ENCODE data around the gene DBNDD1.

DNA sequence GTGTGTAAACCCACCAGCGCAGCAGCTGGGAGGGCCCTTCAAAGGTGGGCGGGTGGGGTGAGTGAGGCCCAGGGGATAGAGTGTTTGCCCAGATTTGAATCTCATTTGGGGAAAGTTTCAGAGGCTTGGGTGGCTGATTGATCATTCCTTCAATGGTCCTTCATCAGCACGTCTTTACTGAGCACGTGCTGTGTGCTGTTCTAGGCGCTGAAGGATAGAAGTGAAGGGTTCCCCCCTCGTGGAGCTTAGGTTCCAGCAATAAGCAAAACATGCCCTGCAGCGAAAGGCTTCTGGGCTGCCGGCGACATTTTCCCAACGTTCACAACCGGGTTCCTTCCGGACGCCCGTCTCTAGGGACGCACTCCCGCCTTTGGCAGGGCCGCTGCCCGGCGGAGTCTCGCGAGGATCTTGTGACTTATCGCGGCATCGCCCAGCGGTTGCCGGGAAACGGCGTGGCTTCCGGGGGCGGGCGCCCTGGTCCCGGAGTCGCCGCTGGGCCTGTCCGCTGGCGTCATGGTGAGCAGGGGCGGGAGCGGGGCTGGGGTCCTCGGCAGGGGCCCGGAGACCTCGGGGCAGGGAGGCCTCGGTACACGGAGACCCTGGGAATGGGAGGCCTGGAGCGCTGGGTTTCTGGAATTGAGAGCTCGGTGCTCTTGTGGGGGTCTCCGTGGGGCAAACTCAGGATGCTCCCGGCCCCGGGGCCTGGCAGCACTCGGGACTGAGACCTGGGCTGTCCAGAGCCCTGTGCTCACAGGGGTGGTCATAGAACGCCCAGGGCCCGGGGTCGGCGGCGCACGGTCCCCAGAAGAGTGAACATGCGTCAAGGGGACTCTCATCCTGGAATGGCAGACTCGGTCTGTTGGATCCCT lies 3.2 kb upstream of the DBNDD1 start:
- TF ChIP-seq EP300 (IDR thresholded peaks at IDR 0.05), result no peak
- TF ChIP-seq, protein P1, sequence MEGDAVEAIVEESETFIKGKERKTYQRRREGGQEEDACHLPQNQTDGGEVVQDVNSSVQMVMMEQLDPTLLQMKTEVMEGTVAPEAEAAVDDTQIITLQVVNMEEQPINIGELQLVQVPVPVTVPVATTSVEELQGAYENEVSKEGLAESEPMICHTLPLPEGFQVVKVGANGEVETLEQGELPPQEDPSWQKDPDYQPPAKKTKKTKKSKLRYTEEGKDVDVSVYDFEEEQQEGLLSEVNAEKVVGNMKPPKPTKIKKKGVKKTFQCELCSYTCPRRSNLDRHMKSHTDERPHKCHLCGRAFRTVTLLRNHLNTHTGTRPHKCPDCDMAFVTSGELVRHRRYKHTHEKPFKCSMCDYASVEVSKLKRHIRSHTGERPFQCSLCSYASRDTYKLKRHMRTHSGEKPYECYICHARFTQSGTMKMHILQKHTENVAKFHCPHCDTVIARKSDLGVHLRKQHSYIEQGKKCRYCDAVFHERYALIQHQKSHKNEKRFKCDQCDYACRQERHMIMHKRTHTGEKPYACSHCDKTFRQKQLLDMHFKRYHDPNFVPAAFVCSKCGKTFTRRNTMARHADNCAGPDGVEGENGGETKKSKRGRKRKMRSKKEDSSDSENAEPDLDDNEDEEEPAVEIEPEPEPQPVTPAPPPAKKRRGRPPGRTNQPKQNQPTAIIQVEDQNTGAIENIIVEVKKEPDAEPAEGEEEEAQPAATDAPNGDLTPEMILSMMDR (IDR thresholded peaks at IDR 0.05), result no peak
- no peak for TF ChIP-seq POLR2A (IDR thresholded peaks at IDR 0.05; ENCODE audit: low read depth)
